GM12878 (cell line): ENCODE results near the gene RSAD2. TPM values are rescaled to one million over a fixed set of nuclear protein-coding genes. Genes with fewer than 3 reads are reported as not detected.

Experiments used
- ATAC-seq: fragments of 200-7000 bp; cut with Tn5 transposase; 3 replicates; pipeline ENCODE4 v1.9.1; 2020; ENCODE audit warnings: mild to moderate bottlenecking, moderate library complexity
- BruUV-seq: library from RNA; stranded (reverse); fragments of 400-500 nt; replicated peaks from 2 replicates; lab custom pipeline; 2021; lab: Mats Ljungman, UMichigan
- CTCF ChIA-PET: fragments of 300-600 bp; sonication (Branson Sonifier 250); formaldehyde crosslinking; extraction: SDS; loops from one replicate; lab custom pipeline; 2021; ENCODE audit warnings: inconsistent platforms; lab: Yijun Ruan, JAX
- POLR2A ChIA-PET: fragments of 350-600 bp; formaldehyde crosslinking; extraction: SDS; loops from one replicate; lab custom pipeline; 2021; ENCODE audit warnings: inconsistent platforms; lab: Charles Lee
- RAD21 ChIA-PET: fragments of 300-600 bp; sonication (Branson Sonifier 250); formaldehyde crosslinking; loops from one replicate; lab custom pipeline; 2023; ENCODE audit warnings: antibody characterized with exemption; ENCODE audit not compliant: unreplicated experiment; lab: Charles Lee
- SMC1A ChIA-PET: fragments of 300-600 bp; sonication (Branson Sonifier 250); formaldehyde crosslinking; loops from one replicate; lab custom pipeline; 2023; ENCODE audit not compliant: unreplicated experiment, uncharacterized antibody; lab: Charles Lee
- DNase-seq: peaks from one replicate; pipeline ENCODE4 v3.0.0-alpha.2; 2011; ENCODE audit warnings: low read depth, low spot score
- FAIRE-seq: peaks from 3 replicates; lab custom pipeline; 2011; peaks lifted over from hg19 to GRCh38; lab: Jason Lieb, UNC
- H2AFZ ChIP-seq: 2 replicates; pipeline ENCODE4 v1.6.0; 2011; ENCODE audit warnings: low read depth, low read length, control low read depth; ENCODE audit not compliant: control insufficient read depth
- H3K27ac ChIP-seq: 2 replicates; pipeline ENCODE4 v1.5.1; 2011; ENCODE audit warnings: control low read depth; ENCODE audit not compliant: control insufficient read depth, insufficient read depth
- H3K27me3 ChIP-seq, 2 experiments: replicated peaks in 1 of 2; 2 replicates each; pipeline versions ENCODE4 v1.6.0 to v1.6.1; 2011; ENCODE audit warnings: low read length in 1 of 2; ENCODE audit not compliant: control insufficient read depth in 2 of 2, insufficient read depth in 2 of 2
- H3K36me3 ChIP-seq, 2 experiments: 2 replicates each; pipeline ENCODE4 v1.5.1; 2011; ENCODE audit warnings: low read length in 1 of 2; ENCODE audit not compliant: control insufficient read depth in 2 of 2, insufficient read depth in 2 of 2
- H3K4me1 ChIP-seq: 2 replicates; pipeline ENCODE4 v1.6.1; 2011; ENCODE audit warnings: mild to moderate bottlenecking, low read length, moderate library complexity, mixed read lengths; ENCODE audit not compliant: control insufficient read depth, insufficient read depth
- H3K4me2 ChIP-seq: 2 replicates; pipeline ENCODE4 v1.6.0; 2011; ENCODE audit warnings: control low read depth; ENCODE audit not compliant: control insufficient read depth, insufficient read depth
- H3K4me3 ChIP-seq: fragments of 200-600 bp; sonication (generic); 2 replicates; pipeline ENCODE4 v1.5.1; 2016
- H3K79me2 ChIP-seq: 2 replicates; pipeline ENCODE4 v1.6.0; 2011; ENCODE audit warnings: low read length; ENCODE audit not compliant: control insufficient read depth, insufficient read depth
- H3K9ac ChIP-seq: 2 replicates; pipeline ENCODE4 v1.8.0; 2011; ENCODE audit warnings: low read length, control low read depth, mixed read lengths; ENCODE audit not compliant: control insufficient read depth, insufficient read depth
- H3K9me3 ChIP-seq: replicated peaks from 3 replicates; pipeline ENCODE4 v1.5.1; 2011; ENCODE audit warnings: mild to moderate bottlenecking, low read length; ENCODE audit not compliant: control insufficient read depth, insufficient read depth
- H4K20me1 ChIP-seq: 2 replicates; pipeline ENCODE4 v1.6.0; 2011; ENCODE audit not compliant: control insufficient read depth, insufficient read depth
- CREB1 ChIP-seq: IDR thresholded peaks from 2 replicates; pipeline ENCODE4 v1.6.1; 2012; ENCODE audit warnings: low read depth, mild to moderate bottlenecking, inconsistent platforms
- FOXK2 ChIP-seq: fragments of 450-650 bp; IDR thresholded peaks from 2 replicates; pipeline ENCODE4 v1.6.1; 2017; ENCODE audit warnings: mild to moderate bottlenecking, moderate library complexity
- HDAC2 ChIP-seq: fragments of 200-600 bp; sonication (generic); IDR thresholded peaks from 2 replicates; pipeline ENCODE4 v1.6.1; 2017
- IKZF2 ChIP-seq, 2 experiments: fragments of 450-650 bp; IDR thresholded peaks; 2 replicates each; pipeline ENCODE4 v1.6.1; 2017; ENCODE audit warnings: mild to moderate bottlenecking in 2 of 2, moderate library complexity in 2 of 2
- LARP7 ChIP-seq: fragments of 450-650 bp; IDR thresholded peaks from 2 replicates; pipeline ENCODE4 v1.6.1; 2017; ENCODE audit warnings: mild to moderate bottlenecking
- MEF2B ChIP-seq: fragments of 450-650 bp; IDR thresholded peaks from 2 replicates; pipeline ENCODE4 v1.6.1; 2018; ENCODE audit warnings: mild to moderate bottlenecking, moderate library complexity; ENCODE audit not compliant: partially characterized antibody, poor library complexity, severe bottlenecking
- NFIC ChIP-seq: IDR thresholded peaks from 2 replicates; pipeline ENCODE4 v1.6.1; 2012; ENCODE audit warnings: low read depth, mild to moderate bottlenecking, inconsistent platforms, low read length, moderate library complexity
- NFYB ChIP-seq: IDR thresholded peaks from 2 replicates; pipeline ENCODE4 v1.6.1; 2011; ENCODE audit warnings: low read depth, mild to moderate bottlenecking, low read length, improper control_type of control experiment, moderate library complexity; ENCODE audit not compliant: insufficient read depth
- NR2F1 ChIP-seq: fragments of 450-650 bp; conservative IDR thresholded peaks from 2 replicates; pipeline ENCODE4 v1.6.1; 2017; ENCODE audit warnings: mild to moderate bottlenecking
- POLR2A ChIP-seq: IDR thresholded peaks from 2 replicates; pipeline ENCODE4 v1.6.1; 2011; ENCODE audit warnings: low read depth, mild to moderate bottlenecking, low read length
- RFX5 ChIP-seq: IDR thresholded peaks from 2 replicates; pipeline ENCODE4 v1.6.1; 2011; ENCODE audit warnings: low read depth, low read length, improper control_type of control experiment
- STAT3 ChIP-seq: IDR thresholded peaks from 2 replicates; pipeline ENCODE4 v1.6.1; 2011; ENCODE audit warnings: low read depth, low read length, improper control_type of control experiment
- TBL1XR1 ChIP-seq: IDR thresholded peaks from 2 replicates; pipeline ENCODE4 v1.6.1; 2012; ENCODE audit warnings: low read depth, low read length, improper control_type of control experiment
- WRNIP1 ChIP-seq: IDR thresholded peaks from 2 replicates; pipeline ENCODE4 v1.6.1; 2011; ENCODE audit warnings: low read depth, low read length, improper control_type of control experiment, borderline replicate concordance
- ZNF207 ChIP-seq: fragments of 450-650 bp; IDR thresholded peaks from 2 replicates; pipeline ENCODE4 v1.6.1; 2014; ENCODE audit warnings: antibody characterized with exemption, mild to moderate bottlenecking, borderline replicate concordance
- WGBS: methylation state at CpG from one replicate; pipeline ENCODE4 v1.1.6; 2016; ENCODE audit warnings: low lambda C conversion rate; ENCODE audit not compliant: insufficient replicate concordance, insufficient coverage; ENCODE audit errors: missing lambda C conversion rate; 5-methylcytosine and 5-hydroxymethylcytosine counted together
- in situ Hi-C: fragments of 300-500 bp; cut with MboI; formaldehyde crosslinking; loops from 9 replicates; pipeline ENCODE4 v1.14.3; 2018; ENCODE audit warnings: mixed read lengths
- intact Hi-C: fragments of 100-400 bp; cut with micrococcal nuclease; formaldehyde crosslinking; loops from one replicate; pipeline ENCODE4 v1.14.2; 2022; ENCODE audit not compliant: unreplicated experiment
- polyA plus RNA-seq, 11 experiments: library from polyadenylated mRNA; depleted of rRNA in 4 of 11; unstranded in 6 of 11; stranded (reverse) in 5 of 11; fragments of >200 nt; fragmentation: Nextera tagmentation in 4 of 11; fragmentation: Illumina TruSeq in 1 of 11; extraction: Ambion mirVana in 4 of 11; extraction: Trizol in 1 of 11; gene quantifications; 1 replicate in 1 of 11; 2 replicates in 10 of 11; pipeline versions ENCODE4 v1.2.1 to v1.2.3, GENCODE V29; 2011 to 2016; ENCODE audit warnings: inconsistent platforms in 2 of 11, missing spikeins in 2 of 11, low read depth in 1 of 11
- total RNA-seq, 4 experiments: library from RNA; depleted of rRNA in 3 of 4; stranded (reverse); fragments of >200 nt in 3 of 4; fragmentation: Illumina TruSeq in 1 of 4; extraction: Trizol in 1 of 4; gene quantifications; 2 replicates each; pipeline versions ENCODE4 v1.2.1 to v1.2.3, GENCODE V29; 2013 to 2021
- TF ChIP-seq, protein P1 (sequence below): fragments of 450-650 bp; IDR thresholded peaks from 2 replicates; pipeline ENCODE4 v1.6.1; 2016; ENCODE audit warnings: mild to moderate bottlenecking
- TF ChIP-seq, protein P2 (sequence below): IDR thresholded peaks from 2 replicates; pipeline ENCODE4 v1.6.1; 2011; ENCODE audit warnings: low read depth, mild to moderate bottlenecking, low read length, moderate library complexity, borderline replicate concordance; ENCODE audit errors: extremely low read depth
- TF ChIP-seq, protein P3 (sequence below): IDR thresholded peaks from 2 replicates; pipeline ENCODE4 v1.6.1; 2011; ENCODE audit warnings: mild to moderate bottlenecking, low read depth, low read length, moderate library complexity; ENCODE audit not compliant: insufficient replicate concordance

RSAD2 gene
- total and polyA plus RNA-seq, 10 of the 15 experiments (the other 5 are each of a cell fraction or from before 2014, with no cell fraction given), result 0.24 to 0.90 (median 0.69) TPM

DNA sequence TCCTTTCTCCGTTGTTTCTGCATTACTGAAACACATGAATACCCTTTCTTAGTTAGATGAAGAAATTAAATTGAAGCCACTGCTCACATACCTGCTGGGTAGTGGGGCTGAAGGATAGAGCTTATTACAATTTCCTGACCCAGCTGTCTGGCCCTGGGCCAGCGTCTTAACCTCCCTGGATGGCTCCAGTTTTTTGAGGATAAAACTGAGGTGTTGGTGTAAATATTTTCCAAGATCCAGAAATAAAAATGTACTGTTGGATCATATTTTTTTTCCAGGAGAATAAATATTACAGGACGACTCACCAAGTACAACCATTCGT lies 43.1 kb downstream of the RSAD2 start:
- TF ChIP-seq ZNF207 (no peak), LARP7 (no peak), IKZF2 (IDR thresholded peaks at IDR 0.05) (no peak), NFYB (no peak), NFIC (no peak), POLR2A (no peak), MEF2B (no peak), WRNIP1 (no peak), FOXK2 (no peak), HDAC2 (no peak), CREB1 (no peak), RFX5 (no peak), NR2F1 (no peak), TBL1XR1 (no peak), STAT3 (no peak)
- TF ChIP-seq, protein P1, sequence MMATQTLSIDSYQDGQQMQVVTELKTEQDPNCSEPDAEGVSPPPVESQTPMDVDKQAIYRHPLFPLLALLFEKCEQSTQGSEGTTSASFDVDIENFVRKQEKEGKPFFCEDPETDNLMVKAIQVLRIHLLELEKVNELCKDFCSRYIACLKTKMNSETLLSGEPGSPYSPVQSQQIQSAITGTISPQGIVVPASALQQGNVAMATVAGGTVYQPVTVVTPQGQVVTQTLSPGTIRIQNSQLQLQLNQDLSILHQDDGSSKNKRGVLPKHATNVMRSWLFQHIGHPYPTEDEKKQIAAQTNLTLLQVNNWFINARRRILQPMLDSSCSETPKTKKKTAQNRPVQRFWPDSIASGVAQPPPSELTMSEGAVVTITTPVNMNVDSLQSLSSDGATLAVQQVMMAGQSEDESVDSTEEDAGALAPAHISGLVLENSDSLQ, result no peak
- TF ChIP-seq, protein P2, sequence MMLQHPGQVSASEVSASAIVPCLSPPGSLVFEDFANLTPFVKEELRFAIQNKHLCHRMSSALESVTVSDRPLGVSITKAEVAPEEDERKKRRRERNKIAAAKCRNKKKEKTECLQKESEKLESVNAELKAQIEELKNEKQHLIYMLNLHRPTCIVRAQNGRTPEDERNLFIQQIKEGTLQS, result no peak
- TF ChIP-seq, protein P3, sequence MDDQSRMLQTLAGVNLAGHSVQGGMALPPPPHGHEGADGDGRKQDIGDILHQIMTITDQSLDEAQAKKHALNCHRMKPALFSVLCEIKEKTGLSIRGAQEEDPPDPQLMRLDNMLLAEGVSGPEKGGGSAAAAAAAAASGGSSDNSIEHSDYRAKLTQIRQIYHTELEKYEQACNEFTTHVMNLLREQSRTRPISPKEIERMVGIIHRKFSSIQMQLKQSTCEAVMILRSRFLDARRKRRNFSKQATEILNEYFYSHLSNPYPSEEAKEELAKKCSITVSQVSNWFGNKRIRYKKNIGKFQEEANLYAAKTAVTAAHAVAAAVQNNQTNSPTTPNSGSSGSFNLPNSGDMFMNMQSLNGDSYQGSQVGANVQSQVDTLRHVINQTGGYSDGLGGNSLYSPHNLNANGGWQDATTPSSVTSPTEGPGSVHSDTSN, result no peak
- RAD21 ChIA-PET, result interaction anchor here (1.1 to 3.9 kb wide), 3 partner anchors 23 to 102 kb away, joined by 3 to 19 read pairs (median 15); no protein-coding TSS in a partner anchor
- no peak for DNase-seq
- Histone ChIP-seq H4K20me1 (no peaks in the 10 kb centered on the region), H2AFZ (no peak overlapping the region), H3K4me3 (no peak overlapping the region), H3K27ac (no peak overlapping the region), H3K4me2 (no peak overlapping the region), H3K36me3 (no peaks in the 10 kb centered on the region), H3K9ac (no peak overlapping the region), H3K27me3 (no peaks in the 10 kb centered on the region), H3K4me1 (0 out of 2 replicates have a peak, but pooled peaks cover 5% of the 10 kb centered on the region), H3K9me3 (no peaks in the 10 kb centered on the region), H3K79me2 (no peaks in the 10 kb centered on the region)
- ATAC-seq, result no peak
- no peak for FAIRE-seq
- intact Hi-C loops (no loop called here), in situ Hi-C loops (no loop called here)
- SMC1A ChIA-PET, result interaction anchor here (0.9 to 3.3 kb wide), 12 partner anchors 9 to 127 kb away, joined by 3 to 26 read pairs (median 4); no protein-coding TSS in a partner anchor
- POLR2A ChIA-PET, result interaction anchor here (1.0 to 1.1 kb wide), 2 partner anchors 10 to 12 kb away, joined by 4 read pairs; no protein-coding TSS in a partner anchor
- no TSS peak for BruUV-seq
- WGBS, result 67% methylated on average over 4 of the region's 4 CpGs
- CTCF ChIA-PET, result interaction anchor here (1.4 to 4.3 kb wide), 8 partner anchors 8 to 123 kb away, joined by 6 to 52 read pairs (median 12); no protein-coding TSS in a partner anchor
